GM12875 (cell line): ENCODE data around the gene APOL5.
"Not testable (repeated sequence)": the region's sequence is repeated elsewhere in the genome, so short reads cannot be mapped to it uniquely, and the experiment has no call there.

ENCODE experiments used
- H3K4me3 ChIP-seq: one replicate; pipeline ENCODE4 v1.5.1; 2011; ENCODE audit warnings: low read depth, low read length, control low read depth
- TF ChIP-seq, protein P1 (sequence below): IDR thresholded peaks from 2 replicates; pipeline ENCODE4 v1.5.1; 2011; ENCODE audit warnings: low read depth, mild to moderate bottlenecking, control low read depth, inconsistent platforms, low read length, moderate library complexity, borderline replicate concordance; ENCODE audit not compliant: insufficient read depth

The APOL5 gene, protein sequence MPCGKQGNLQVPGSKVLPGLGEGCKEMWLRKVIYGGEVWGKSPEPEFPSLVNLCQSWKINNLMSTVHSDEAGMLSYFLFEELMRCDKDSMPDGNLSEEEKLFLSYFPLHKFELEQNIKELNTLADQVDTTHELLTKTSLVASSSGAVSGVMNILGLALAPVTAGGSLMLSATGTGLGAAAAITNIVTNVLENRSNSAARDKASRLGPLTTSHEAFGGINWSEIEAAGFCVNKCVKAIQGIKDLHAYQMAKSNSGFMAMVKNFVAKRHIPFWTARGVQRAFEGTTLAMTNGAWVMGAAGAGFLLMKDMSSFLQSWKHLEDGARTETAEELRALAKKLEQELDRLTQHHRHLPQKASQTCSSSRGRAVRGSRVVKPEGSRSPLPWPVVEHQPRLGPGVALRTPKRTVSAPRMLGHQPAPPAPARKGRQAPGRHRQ

DNA sequence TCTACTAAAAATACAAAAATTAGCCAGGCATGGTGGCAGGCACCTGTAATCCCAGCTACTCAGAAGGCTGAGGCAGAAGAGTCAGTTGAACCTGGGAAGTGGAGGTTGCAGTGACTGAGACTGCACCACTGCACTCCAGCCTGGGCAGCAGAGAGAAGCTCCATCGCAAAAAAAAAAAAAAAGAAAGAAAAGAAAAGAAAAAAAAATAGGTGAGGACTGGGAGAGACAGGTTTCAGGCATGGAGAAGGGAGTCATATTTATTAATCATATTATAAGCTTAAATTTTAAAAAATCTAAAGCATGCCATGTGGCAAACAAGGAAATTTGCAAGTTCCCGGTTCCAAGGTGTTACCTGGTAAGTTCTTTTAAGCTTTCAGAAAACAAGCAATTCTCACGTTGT, at the start of gene APOL5:
Gene APOL5, plus strand, starts transcription at position 301 of the 400 bp plus-strand sequence. Its CDS starts 0 bp downstream, at position 301.
- TF ChIP-seq, protein P1, sequence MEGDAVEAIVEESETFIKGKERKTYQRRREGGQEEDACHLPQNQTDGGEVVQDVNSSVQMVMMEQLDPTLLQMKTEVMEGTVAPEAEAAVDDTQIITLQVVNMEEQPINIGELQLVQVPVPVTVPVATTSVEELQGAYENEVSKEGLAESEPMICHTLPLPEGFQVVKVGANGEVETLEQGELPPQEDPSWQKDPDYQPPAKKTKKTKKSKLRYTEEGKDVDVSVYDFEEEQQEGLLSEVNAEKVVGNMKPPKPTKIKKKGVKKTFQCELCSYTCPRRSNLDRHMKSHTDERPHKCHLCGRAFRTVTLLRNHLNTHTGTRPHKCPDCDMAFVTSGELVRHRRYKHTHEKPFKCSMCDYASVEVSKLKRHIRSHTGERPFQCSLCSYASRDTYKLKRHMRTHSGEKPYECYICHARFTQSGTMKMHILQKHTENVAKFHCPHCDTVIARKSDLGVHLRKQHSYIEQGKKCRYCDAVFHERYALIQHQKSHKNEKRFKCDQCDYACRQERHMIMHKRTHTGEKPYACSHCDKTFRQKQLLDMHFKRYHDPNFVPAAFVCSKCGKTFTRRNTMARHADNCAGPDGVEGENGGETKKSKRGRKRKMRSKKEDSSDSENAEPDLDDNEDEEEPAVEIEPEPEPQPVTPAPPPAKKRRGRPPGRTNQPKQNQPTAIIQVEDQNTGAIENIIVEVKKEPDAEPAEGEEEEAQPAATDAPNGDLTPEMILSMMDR, result no peak
- H3K4me3 ChIP-seq, result no peak within 1 kb of the TSS

DNA sequence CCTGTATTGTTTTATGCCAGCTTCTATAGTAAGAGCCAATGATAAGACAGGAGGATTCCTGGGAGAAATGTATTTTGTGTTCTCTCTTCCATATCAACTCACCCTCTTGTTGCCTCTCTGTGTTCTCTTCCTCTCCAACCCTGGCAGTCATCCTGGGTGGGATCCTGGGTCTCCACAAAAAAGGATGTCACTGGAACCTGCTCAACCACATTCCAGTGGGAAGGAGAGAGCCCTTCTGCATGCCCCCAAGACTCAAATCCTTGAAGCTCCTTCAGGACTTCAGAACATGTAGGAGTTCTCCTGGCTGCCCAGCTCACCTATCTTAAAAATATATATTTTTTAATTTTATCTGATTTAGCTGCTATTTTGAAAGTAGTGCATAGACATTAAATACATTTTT, 43.3 kb upstream of the APOL5 start:
- TF ChIP-seq, protein P1, result no peak

DNA sequence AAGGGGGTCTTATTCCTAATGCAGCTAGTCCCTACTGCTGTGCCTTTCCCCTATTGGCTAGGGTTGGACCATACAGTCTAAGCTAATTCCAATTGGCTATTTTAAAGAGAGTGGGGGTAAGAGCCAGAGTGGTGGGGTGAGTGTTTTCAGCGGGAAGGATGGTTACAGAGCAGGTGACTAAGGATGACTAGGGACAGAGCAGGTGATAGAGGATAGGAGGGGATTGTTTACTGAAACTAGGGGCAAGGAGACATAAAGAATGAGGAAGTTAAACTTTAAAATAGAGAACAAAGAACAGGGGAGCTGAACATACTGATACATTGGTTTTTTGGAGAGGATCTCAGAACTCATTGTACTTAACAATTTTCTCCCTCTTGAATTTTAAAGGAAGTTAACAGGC, 41.6 kb upstream of the APOL5 start:
- H3K4me3 ChIP-seq, result not testable (repeated sequence)

More for the DNA sequence above, 43.3 kb upstream of the APOL5 start:
- H3K4me3 ChIP-seq, result no peak overlapping the region

DNA sequence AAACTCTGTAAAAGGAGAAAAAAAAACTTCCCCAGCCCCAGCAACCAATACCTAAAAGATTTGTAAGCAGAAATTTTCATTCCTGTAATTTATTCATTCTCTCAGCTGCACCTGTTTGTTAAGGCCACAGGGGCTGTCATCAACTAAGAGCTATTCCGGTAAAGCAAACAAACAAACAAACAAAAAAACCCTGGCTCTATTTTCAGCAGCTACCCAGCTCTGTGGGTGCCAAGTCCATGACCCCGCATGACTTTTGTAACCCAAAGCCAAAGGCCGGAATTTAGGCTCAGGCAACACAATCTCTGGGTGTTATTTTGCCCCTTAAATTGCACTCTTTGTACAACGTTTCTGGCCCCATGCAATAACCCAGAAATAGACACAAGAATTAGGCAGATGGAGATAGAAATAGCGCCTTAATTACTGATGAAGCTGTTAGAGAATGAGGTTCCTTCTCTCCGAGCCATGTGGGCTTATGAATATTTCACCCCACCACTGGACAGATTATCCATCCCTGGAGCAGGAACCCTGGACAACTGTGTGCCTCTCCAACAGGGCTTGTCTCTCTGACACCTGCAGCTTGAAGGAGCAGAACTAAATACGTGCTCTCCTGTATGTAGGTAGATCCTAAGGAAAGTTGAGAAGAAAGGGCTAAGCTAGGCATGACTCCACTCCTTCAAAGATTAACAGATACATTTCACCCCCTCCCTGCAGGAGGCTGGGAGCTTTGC, 40.0 kb upstream of the APOL5 start:
- TF ChIP-seq, protein P1, result no peak
- H3K4me3 ChIP-seq, result no peak overlapping the region

DNA sequence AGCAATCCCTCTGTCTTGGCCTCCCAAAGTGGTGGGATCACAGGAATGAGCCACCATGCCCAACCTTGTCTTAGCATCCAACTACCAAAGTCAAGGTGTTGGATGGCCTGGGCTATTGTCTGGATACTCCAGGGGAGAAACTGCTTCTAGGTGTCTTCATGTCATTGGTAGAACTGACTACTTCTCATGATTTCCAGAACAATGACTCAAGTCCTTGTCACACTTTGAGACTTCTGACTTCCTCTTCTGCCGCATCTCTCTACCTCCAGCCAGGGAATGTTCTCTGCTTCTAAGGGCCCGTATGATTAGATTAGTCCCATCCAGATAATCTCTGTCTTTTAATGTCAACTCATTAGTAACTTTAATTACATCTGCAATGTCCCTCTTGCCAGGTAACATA, 38.8 kb upstream of the APOL5 start:
- H3K4me3 ChIP-seq, result no peak overlapping the region
- TF ChIP-seq, protein P1, result no peak

DNA sequence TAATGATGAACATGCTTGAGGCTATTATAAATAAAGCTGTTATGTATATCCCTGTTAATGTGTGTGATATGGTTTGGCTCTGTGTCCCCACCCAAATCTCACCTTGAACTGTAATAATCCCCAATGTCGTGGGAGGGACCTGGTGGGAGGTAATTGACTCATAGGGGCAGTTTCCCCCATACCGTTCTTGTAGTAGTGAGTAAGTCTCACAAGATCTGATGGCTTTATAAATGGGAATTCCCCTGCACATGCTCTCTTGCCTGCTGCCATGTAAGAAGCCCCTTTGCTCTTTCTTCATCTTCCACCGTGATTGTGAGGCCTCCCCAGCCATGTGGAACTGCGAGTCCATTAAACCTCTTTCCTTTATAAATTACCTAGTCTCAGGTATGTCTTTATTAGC, 38.2 kb upstream of the APOL5 start:
- H3K4me3 ChIP-seq, result not testable (repeated sequence)

DNA sequence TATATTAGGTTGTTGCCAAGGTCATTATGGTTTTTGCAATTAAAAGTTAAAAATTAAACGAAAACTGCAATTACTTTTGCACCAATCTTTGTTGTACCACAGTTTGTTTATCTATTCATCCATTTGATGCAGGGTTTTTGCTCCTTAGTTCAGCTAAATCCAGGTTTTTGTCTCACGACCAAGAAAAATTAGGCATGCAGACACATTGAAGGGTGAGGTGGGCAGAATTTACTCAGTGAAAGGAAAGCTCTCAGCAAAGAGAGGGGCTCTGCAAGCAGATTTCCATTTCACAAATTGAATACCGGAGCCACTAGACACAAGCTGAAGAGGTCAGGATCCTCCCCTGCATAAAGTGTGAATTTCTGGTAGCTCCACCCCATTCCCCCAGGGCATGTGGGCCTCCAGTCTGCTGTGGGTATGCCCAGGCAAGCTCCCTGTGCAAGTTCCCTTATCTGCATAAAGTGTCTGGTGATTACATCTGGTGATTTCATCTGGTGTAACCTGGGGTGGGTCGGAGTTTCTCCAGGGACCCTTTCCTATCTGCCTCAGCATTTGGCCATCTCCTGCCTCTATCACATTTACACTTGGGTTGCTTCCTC, 36.1 kb upstream of the APOL5 start:
- TF ChIP-seq, protein P1, result no peak
- H3K4me3 ChIP-seq, result no peak overlapping the region

DNA sequence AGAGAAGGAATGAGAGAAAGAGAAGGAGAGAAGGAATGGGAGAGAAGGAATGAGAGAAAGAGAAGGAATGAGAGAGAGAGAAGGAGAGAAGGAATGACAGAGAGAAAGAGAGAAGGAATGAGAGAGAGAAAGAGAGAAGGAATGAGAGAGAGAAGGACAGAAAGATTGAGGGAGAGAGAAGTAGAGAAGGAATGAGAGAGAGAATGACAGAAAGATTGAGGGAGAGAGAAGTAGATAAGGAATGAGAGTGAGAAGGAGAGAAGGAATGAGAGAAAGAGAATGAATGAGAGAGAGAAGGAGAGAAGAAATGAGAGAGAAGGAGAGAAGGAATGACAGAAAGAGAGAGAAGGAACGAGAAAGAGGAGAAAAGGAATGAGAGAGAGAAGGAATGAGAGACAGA, 34.1 kb upstream of the APOL5 start:
- TF ChIP-seq, protein P1, result no peak

More for the DNA sequence above, 34.1 kb upstream of the APOL5 start:
- H3K4me3 ChIP-seq, result no peak overlapping the region
